ENCODE results near the gene TMEM151A. TPM values are rescaled to one million over a fixed set of nuclear protein-coding genes. Genes with fewer than 3 reads are reported as not detected.

TMEM151A gene
- total RNA-seq, 1 experiment from 2014 or later = not detected

DNA sequence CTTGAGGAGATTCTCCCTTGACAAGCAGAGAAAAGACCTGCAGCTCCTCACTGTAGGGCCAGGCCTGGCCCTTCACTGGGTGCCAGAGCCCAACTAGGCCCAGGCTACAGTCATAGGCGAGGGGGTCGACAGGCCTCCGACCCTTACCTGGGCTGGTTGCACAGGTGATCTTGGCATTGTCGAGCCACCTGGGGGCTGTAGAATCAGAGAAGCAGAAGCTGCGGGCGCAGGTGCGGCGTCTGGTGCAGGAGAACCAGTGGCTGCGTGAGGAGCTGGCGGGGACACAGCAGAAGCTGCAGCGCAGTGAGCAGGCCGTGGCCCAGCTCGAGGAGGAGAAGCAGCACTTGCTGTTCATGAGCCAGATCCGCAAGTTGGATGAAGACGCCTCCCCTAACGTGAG, 30.1 kb upstream of the TMEM151A start:
- no peak overlapping the region for H3K4me3 ChIP-seq (ENCODE audit: low read length)
- H4K20me1 ChIP-seq (ENCODE audit: low read length) = peaks cover 5% of the 10 kb centered on the region; the same call in 1 of the 2 replicates
- no peaks in the 10 kb centered on the region for H3K9me3 ChIP-seq (ENCODE audit: low read length)
- no peak overlapping the region for H2AFZ ChIP-seq (ENCODE audit: low read length)
- BruUV-seq (replicated peaks) = no TSS peak
- peaks cover 24% of the 10 kb centered on the region for H3K79me2 ChIP-seq (ENCODE audit: low read length)
- H3K36me3 ChIP-seq (ENCODE audit: low read depth, low read length) = peaks cover 34% of the 10 kb centered on the region
- ATAC-seq = no peak
- no peaks in the 10 kb centered on the region for H3K9me2 ChIP-seq (replicated peaks; ENCODE audit: low read length)
- no peaks in the 10 kb centered on the region for H3K27me3 ChIP-seq (ENCODE audit: low read length)
- H3K4me2 ChIP-seq (ENCODE audit: low read length) = no peak overlapping the region
- ChIA-PET POLR2A (ENCODE audit: unreplicated experiment) (interaction anchor here (0.5 kb wide), 1 partner anchor 40 kb away, joined by 4 read pairs; no protein-coding TSS in a partner anchor), CTCF (interaction anchor here (0.5 kb wide), 1 partner anchor 160 kb away, joined by 3 read pairs; no protein-coding TSS in a partner anchor)
- DNase-seq = no peak
- intact Hi-C loops (cut with micrococcal nuclease) = no loop called here
- H3K9ac ChIP-seq (ENCODE audit: low read length) = no peak overlapping the region
- no peak overlapping the region for H3K27ac ChIP-seq (ENCODE audit: low read length)
- H3K4me1 ChIP-seq (ENCODE audit: insufficient read depth, low read length) = peaks cover 15% of the 10 kb centered on the region
- no peaks in the 10 kb centered on the region for H3F3A ChIP-seq (ENCODE audit: low read length, unreplicated experiment)
- TF ChIP-seq EZH2 (IDR thresholded peaks at IDR 0.05; ENCODE audit: low read length, unreplicated experiment) (no peak), CTCF (conservative IDR thresholded peaks at IDR 0.05; ENCODE audit: low read depth, low read length) (no peak), EZH2phosphoT487 (IDR thresholded peaks at IDR 0.05; ENCODE audit: borderline replicate concordance, low read length) (no peak)

- ChIA-PET CTCF (interaction anchor here (0.5 kb wide), 1 partner anchor 160 kb away, joined by 3 read pairs; no protein-coding TSS in a partner anchor), POLR2A (ENCODE audit: unreplicated experiment) (no interaction called here)
- no peak for DNase-seq
- intact Hi-C loops (cut with micrococcal nuclease) = no loop called here
- Histone ChIP-seq H3K4me2 (ENCODE audit: low read length) (no peak overlapping the region), H3F3A (ENCODE audit: low read length, unreplicated experiment) (no peaks in the 10 kb centered on the region), H3K36me3 (ENCODE audit: low read depth, low read length) (peaks cover 34% of the 10 kb centered on the region), H3K27ac (ENCODE audit: low read length) (no peak overlapping the region), H4K20me1 (ENCODE audit: low read length) (peaks cover 5% of the 10 kb centered on the region; the same call in 1 of the 2 replicates), H3K4me3 (ENCODE audit: low read length) (no peak overlapping the region), H3K27me3 (ENCODE audit: low read length) (no peaks in the 10 kb centered on the region), H3K9me2 (replicated peaks; ENCODE audit: low read length) (no peaks in the 10 kb centered on the region), H2AFZ (ENCODE audit: low read length) (no peak overlapping the region), H3K4me1 (ENCODE audit: insufficient read depth, low read length) (peaks cover 9% of the 10 kb centered on the region), H3K79me2 (ENCODE audit: low read length) (peaks cover 24% of the 10 kb centered on the region), H3K9me3 (ENCODE audit: low read length) (no peaks in the 10 kb centered on the region), H3K9ac (ENCODE audit: low read length) (no peak overlapping the region)
- no peak for TF ChIP-seq EZH2phosphoT487 (IDR thresholded peaks at IDR 0.05; ENCODE audit: borderline replicate concordance, low read length)
- no peak for TF ChIP-seq CTCF (conservative IDR thresholded peaks at IDR 0.05; ENCODE audit: low read depth, low read length)
- TF ChIP-seq EZH2 (IDR thresholded peaks at IDR 0.05; ENCODE audit: low read length, unreplicated experiment) = no peak
- BruUV-seq (replicated peaks) = no TSS peak
- ATAC-seq = no peak
Measured at GRCh38 chr11:66262191-66262590, 29.5 kb upstream of the TMEM151A start.

DNA sequence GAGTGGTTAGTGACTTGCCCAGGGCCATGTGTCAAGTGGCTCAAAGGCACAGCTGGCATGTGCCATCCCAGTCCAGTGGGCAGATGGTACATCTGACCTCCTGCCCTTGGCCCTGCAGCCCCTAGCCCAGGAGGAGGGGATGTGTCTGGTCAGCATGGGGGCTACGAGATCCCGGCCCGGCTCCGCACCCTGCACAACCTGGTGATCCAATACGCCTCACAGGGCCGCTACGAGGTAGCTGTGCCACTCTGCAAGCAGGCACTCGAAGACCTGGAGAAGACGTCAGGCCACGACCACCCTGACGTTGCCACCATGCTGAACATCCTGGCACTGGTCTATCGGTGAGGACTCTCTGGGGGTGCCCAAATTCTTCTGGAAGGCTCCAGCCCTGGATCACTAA, 29.0 kb upstream of the TMEM151A start:
- Histone ChIP-seq H3K4me2 (ENCODE audit: low read length) (no peak overlapping the region), H3K79me2 (ENCODE audit: low read length) (peaks cover 24% of the 10 kb centered on the region), H3K9me3 (ENCODE audit: low read length) (no peaks in the 10 kb centered on the region), H3K27ac (ENCODE audit: low read length) (no peak overlapping the region), H3K9me2 (replicated peaks; ENCODE audit: low read length) (no peaks in the 10 kb centered on the region), H3K27me3 (ENCODE audit: low read length) (no peaks in the 10 kb centered on the region), H2AFZ (ENCODE audit: low read length) (no peak overlapping the region), H3K9ac (ENCODE audit: low read length) (no peak overlapping the region), H3K36me3 (ENCODE audit: low read depth, low read length) (peaks cover 34% of the 10 kb centered on the region), H3F3A (ENCODE audit: low read length, unreplicated experiment) (no peaks in the 10 kb centered on the region), H3K4me1 (ENCODE audit: insufficient read depth, low read length) (peaks cover 8% of the 10 kb centered on the region), H4K20me1 (ENCODE audit: low read length) (peaks cover 5% of the 10 kb centered on the region; the same call in 1 of the 2 replicates), H3K4me3 (ENCODE audit: low read length) (no peak overlapping the region)
- DNase-seq (no peak), ATAC-seq (no peak)
- intact Hi-C loops (cut with micrococcal nuclease) = no loop called here
- TF ChIP-seq CTCF (conservative IDR thresholded peaks at IDR 0.05; ENCODE audit: low read depth, low read length) (no peak), EZH2 (IDR thresholded peaks at IDR 0.05; ENCODE audit: low read length, unreplicated experiment) (no peak), EZH2phosphoT487 (IDR thresholded peaks at IDR 0.05; ENCODE audit: borderline replicate concordance, low read length) (no peak)
- BruUV-seq (replicated peaks) = no TSS peak
- ChIA-PET POLR2A (ENCODE audit: unreplicated experiment) (interaction anchor here (0.6 kb wide), 1 partner anchor 75 kb away, joined by 3 read pairs; no protein-coding TSS in a partner anchor), CTCF (no interaction called here)

Data from PC-3 (cell line).